ENCODE results near the gene STRIP2. TPM values are rescaled to one million over a fixed set of nuclear protein-coding genes. Genes with fewer than 3 reads are reported as not detected.

STRIP2 gene
- total RNA-seq, 1 donor from 2014 or later: 21.0 TPM

GRCh38 chr7:129489491-129489890 lies 55.3 kb downstream of the STRIP2 start:
- intact Hi-C loops (cut with micrococcal nuclease): no loop called here

DNA sequence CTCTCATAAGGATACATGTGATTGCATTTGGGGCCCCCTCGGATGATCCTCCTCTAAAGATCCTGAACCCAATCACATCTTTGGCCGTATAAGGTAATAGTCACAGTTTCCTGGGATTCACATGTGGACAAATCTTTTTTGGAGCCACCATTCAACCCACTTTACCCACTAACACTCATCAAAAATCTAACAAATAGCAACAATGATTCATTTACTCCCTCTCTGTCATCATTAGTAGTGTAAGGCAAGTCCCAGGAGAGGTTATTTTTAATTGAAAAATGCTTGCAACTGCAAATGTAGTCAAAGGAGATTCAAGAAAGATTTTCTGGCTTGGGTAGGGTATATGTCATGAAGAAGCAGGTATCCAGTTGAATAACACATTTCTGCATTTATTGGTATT lies 58.2 kb downstream of the STRIP2 start:
- intact Hi-C loops (cut with micrococcal nuclease): no loop called here

DNA sequence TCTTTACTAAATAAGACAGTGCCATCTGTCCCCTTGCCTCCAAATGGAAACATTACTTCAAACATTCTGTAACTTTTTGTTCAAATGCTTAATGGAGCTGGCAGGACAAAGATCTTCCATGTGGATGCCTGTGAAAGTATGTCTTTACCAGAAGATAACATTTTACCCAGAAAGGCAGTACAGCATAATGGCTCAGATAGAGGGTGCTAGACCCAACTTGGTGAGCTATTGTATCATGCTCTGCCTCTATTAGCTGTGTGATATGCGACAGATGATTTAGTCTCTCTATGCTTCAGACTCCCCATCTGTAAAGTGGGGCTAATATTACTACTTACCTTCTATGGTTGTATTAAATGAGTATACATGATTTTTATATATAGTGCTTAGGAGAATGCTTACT lies 59.3 kb downstream of the STRIP2 start:
- intact Hi-C loops (cut with micrococcal nuclease): no loop called here

DNA sequence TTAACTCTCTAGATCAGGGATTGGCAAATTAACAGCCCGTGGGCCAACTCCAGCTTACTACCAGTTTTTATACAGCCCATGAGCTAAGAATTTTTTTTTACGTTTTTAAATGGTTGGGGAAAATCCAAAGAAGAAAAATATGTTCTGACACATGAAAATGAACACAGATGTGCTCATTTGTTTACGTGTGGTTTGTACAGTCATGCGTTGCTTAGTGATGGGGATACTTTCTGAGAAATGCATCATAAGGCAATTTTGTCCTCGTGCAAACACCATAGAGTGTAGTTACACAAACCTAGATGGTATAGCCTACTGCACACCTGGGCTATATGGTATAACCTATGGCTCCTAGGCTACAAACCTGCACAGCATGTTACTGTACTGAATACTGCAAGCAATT lies 59.8 kb downstream of the STRIP2 start:
- intact Hi-C loops (cut with micrococcal nuclease): loop anchor here (1.0 kb wide), 1 partner anchor 8 kb away; the partner anchor contains the start of gene SMKR1

- intact Hi-C loops (cut with micrococcal nuclease): no loop called here
Measured at GRCh38 chr7:129495987-129496386, 61.8 kb downstream of the STRIP2 start.

DNA sequence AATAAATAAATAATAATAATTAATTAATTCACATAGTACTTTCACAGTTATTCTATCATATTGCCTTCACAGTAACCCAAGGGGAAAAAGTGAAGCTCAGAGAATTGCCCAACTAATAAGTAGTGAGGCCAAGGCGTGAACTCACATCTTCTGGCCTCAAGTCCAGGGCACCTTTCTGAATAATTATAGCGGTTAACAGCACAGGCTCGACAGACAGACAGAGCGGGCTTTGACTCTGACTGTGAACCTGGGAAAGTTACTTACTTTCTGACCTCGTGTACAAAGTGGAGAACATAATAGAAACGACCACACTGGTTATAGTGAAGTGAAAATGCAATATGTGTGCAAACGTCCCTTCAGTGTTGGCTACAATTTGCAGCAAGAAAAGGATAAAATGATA lies 62.4 kb downstream of the STRIP2 start:
- intact Hi-C loops (cut with micrococcal nuclease): no loop called here

GRCh38 chr7:129497156-129497555 lies 62.9 kb downstream of the STRIP2 start:
- intact Hi-C loops (cut with micrococcal nuclease): no loop called here

- intact Hi-C loops (cut with micrococcal nuclease): no loop called here
Measured at GRCh38 chr7:129498021-129498420, 63.8 kb downstream of the STRIP2 start.

GRCh38 chr7:129499999-129500398 lies 65.8 kb downstream of the STRIP2 start:
- intact Hi-C loops (cut with micrococcal nuclease): no loop called here

GRCh38 chr7:129501760-129502707 lies 67.8 kb downstream of the STRIP2 start, which contains the start of gene SMKR1:
Gene SMKR1 (plus strand): TSS chr7:129502531. CDS start chr7:129502825, 294 bp downstream.
- intact Hi-C loops (cut with micrococcal nuclease): loop anchor here (1.0 to 2.0 kb wide), 4 partner anchors 8 to 278 kb away; partner anchors contain the start of gene NRF1

GRCh38 chr7:129502708-129503685 lies 68.8 kb downstream of the STRIP2 start:
- intact Hi-C loops (cut with micrococcal nuclease): loop anchor here (1.0 to 2.0 kb wide), 4 partner anchors 9 to 279 kb away; partner anchors contain the start of gene NRF1

GRCh38 chr7:129503725-129504124 lies 69.5 kb downstream of the STRIP2 start:
- intact Hi-C loops (cut with micrococcal nuclease): loop anchor here (2.0 kb wide), 1 partner anchor 71 kb away; no protein-coding TSS in a partner anchor

- intact Hi-C loops (cut with micrococcal nuclease): no loop called here
Measured at GRCh38 chr7:129512192-129512591, 78.0 kb downstream of the STRIP2 start.

- intact Hi-C loops (cut with micrococcal nuclease): no loop called here
Measured at GRCh38 chr7:129513546-129513945, 79.3 kb downstream of the STRIP2 start.

GRCh38 chr7:129514683-129515082 lies 80.5 kb downstream of the STRIP2 start:
- intact Hi-C loops (cut with micrococcal nuclease): no loop called here

DNA sequence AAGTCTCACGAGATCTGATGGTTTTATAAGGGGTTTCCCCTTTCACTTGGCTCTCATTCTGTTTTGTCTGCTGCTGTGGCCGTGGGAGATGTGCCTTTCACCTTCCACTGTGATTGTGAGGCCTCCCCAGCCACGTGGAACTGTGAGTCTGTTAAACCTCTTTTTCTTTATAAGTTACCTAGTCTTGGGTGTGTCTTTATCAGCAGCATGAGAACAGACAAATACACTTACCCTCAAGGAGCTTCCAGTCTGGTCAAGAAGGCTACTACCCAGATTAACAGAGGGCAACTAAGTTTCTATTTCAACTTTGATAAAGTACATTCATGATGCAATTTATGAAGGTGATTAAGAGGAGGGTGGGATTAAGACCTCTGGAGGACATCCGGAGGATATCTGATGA lies 81.1 kb downstream of the STRIP2 start:
- intact Hi-C loops (cut with micrococcal nuclease): no loop called here

DNA sequence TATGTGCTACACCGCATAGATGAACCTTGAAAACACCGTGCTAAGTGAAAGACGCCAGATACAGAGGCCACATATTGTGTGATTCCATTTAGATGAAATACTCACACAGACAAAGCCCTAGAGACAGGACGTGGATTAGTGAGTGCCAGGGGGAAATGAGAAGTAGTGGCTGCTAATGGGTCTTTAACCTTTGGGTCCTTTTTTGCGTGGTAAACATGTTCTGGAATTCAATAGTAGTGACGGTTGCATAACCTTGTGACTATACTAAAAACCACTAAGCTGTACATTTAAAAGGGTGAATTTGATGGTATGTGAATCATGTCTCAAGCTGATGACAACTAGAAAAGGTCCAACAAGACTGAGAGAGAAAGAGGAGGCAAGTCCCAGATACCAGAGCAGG lies 83.7 kb downstream of the STRIP2 start:
- intact Hi-C loops (cut with micrococcal nuclease): no loop called here

DNA sequence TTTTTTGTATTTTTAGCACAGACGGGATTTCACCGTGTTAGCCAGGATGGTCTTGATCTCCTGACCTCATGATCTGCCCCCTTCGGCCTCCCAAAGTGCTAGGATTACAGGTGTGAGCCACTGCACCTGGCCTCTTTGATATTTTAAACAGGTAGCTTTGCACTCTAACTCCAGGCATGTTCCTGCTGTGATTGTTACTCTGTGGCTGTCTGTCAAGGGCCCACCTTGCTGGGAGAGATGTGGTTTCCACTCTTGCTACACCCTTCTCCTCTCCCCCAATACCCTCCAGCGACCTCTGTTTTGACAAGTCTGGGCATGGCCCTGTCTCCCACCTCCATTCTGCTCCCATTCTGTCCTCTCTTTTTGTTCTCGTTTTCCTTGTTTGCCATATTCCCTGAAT lies 85.2 kb downstream of the STRIP2 start:
- intact Hi-C loops (cut with micrococcal nuclease): no loop called here

- intact Hi-C loops (cut with micrococcal nuclease): no loop called here
Measured at GRCh38 chr7:129522088-129522970, 88.1 kb downstream of the STRIP2 start.

- intact Hi-C loops (cut with micrococcal nuclease): no loop called here
Measured at GRCh38 chr7:129522971-129523340, 88.7 kb downstream of the STRIP2 start.

GRCh38 chr7:129523924-129524323 lies 89.7 kb downstream of the STRIP2 start:
- intact Hi-C loops (cut with micrococcal nuclease): no loop called here

Data from T-helper 2 cell treated with Interferon-gamma antibody and Interleukin-4, amounts not matched to agents 100 ng/mL and 5 ng/mL, for 36 hours (primary cell).